PC-9 (cell line): ENCODE measurements around the gene GTF2IRD1.

ENCODE experiments used
- CTCF ChIP-seq: fragments of 200-600 bp; sonication (generic); conservative IDR thresholded peaks from 2 replicates; pipeline ENCODE4 v1.6.1; 2017; ENCODE audit warnings: mixed run types, antibody characterized with exemption, mild to moderate bottlenecking, moderate library complexity
- EZH2 ChIP-seq: fragments of 200-600 bp; sonication (generic); IDR thresholded peaks from 2 replicates; pipeline ENCODE4 v1.8.0; 2017; ENCODE audit warnings: antibody characterized with exemption, low read depth

DNA sequence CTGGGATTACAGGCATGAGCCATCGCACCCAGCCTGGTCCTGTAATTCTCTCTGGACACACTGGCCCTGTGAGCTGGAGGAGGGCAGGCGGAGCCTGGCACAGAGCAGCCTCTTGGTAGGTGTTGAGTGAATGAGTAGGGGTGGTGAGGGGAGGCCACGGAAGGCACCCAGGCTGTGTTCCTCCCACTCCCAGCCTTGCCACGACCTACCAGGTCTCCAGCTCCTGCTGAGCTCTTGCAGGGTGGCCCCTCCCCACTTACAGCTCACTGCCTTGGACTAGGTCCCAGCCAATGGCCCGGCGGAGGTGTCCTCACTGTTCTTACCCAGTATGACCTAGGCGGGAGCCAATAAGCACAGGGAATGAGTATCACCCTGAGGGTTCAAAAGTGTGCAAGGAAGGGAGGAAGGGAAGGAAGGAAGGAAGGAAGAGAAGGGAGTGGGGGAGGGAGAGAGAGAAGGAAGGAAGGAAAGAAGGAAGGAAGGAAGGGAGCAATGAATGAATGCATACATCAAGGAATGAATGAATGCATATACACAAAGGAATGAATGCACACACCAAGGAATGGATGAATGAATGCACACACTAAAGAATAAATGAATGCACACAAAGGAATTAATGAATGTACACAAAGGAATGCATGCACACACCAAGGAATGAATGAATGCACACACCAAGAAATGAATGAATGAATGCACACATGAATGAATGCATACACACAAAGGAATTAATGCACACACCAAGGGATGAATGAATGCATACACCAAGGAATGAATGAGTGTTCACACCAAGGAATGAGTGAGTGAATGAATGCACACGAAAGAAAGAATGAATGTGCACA lies 45.5 kb downstream of the GTF2IRD1 start:
- TF ChIP-seq CTCF (no peak), EZH2 (no peak)
